Endothelial cell (in vitro differentiated cells): ENCODE data around the gene GNG4. TPM values are rescaled to one million over a fixed set of nuclear protein-coding genes. Genes with fewer than 3 reads are reported as not detected.

Source experiments
- DNase-seq: peaks from one replicate; pipeline ENCODE4 v3.0.0; 2021; ENCODE audit warnings: low spot score
- H3K27ac Mint-ChIP-seq: one replicate; pipeline ENCODE4 v1.8.0; 2021; ENCODE audit warnings: mixed read lengths, inconsistent platforms; ENCODE audit not compliant: unreplicated experiment
- H3K27me3 Mint-ChIP-seq: one replicate; pipeline ENCODE4 v1.8.0; 2021; ENCODE audit warnings: mild to moderate bottlenecking, moderate library complexity, mixed read lengths, inconsistent platforms; ENCODE audit not compliant: unreplicated experiment
- H3K36me3 Mint-ChIP-seq: one replicate; pipeline ENCODE4 v1.8.0; 2021; ENCODE audit warnings: mild to moderate bottlenecking, low read depth, mixed read lengths, inconsistent platforms; ENCODE audit not compliant: unreplicated experiment
- H3K4me1 Mint-ChIP-seq: one replicate; pipeline ENCODE4 v1.8.0; 2021; ENCODE audit warnings: mild to moderate bottlenecking, mixed read lengths, inconsistent platforms; ENCODE audit not compliant: unreplicated experiment
- H3K4me3 Mint-ChIP-seq: one replicate; pipeline ENCODE4 v1.8.0; 2021; ENCODE audit warnings: mild to moderate bottlenecking, mixed read lengths, inconsistent platforms; ENCODE audit not compliant: unreplicated experiment
- H3K9me3 Mint-ChIP-seq: one replicate; pipeline ENCODE4 v1.8.0; 2021; ENCODE audit warnings: mixed read lengths, inconsistent platforms; ENCODE audit not compliant: unreplicated experiment
- CTCF ChIP-seq: fragments of 200-600 bp; sonication (generic); IDR thresholded peaks from one replicate; pipeline ENCODE4 v1.5.0; 2021; ENCODE audit warnings: antibody characterized with exemption; ENCODE audit not compliant: unreplicated experiment
- total RNA-seq: library from RNA; stranded (reverse); fragmentation: NEBNext Ultra II Directional; extraction: Animal tissue kit (Norgen Biotek cat#: 25700); gene quantifications from one replicate; pipeline ENCODE4 v1.2.1, GENCODE V29; 2021; ENCODE audit not compliant: unreplicated experiment

Gene GNG4
- total RNA-seq, 1 donor from 2014 or later, result 1.8 TPM

- Mint-ChIP-seq H3K9me3 (no peaks in the 10 kb centered on the region), H3K4me3 (no peak overlapping the region), H3K4me1 (peaks cover 4% of the 10 kb centered on the region), H3K27ac (no peak overlapping the region), H3K36me3 (no peaks in the 10 kb centered on the region), H3K27me3 (no peaks in the 10 kb centered on the region)
- TF ChIP-seq CTCF, result no peak
- no peak for DNase-seq
Measured at GRCh38 chr1:235562589-235562988, 87.0 kb downstream of the GNG4 start.

- Mint-ChIP-seq H3K4me3 (no peak overlapping the region), H3K36me3 (no peaks in the 10 kb centered on the region), H3K9me3 (no peaks in the 10 kb centered on the region), H3K27ac (no peak overlapping the region), H3K4me1 (no peaks in the 10 kb centered on the region), H3K27me3 (no peaks in the 10 kb centered on the region)
- DNase-seq, result no peak
- no peak for TF ChIP-seq CTCF
Measured at GRCh38 chr1:235558621-235559169, 90.9 kb downstream of the GNG4 start.

- no peaks in the 10 kb centered on the region for H3K9me3 Mint-ChIP-seq
- peak; percentile 28 for TF ChIP-seq CTCF
- H3K4me1 Mint-ChIP-seq, result no peaks in the 10 kb centered on the region
- H3K36me3 Mint-ChIP-seq, result no peaks in the 10 kb centered on the region
- no peak overlapping the region for H3K4me3 Mint-ChIP-seq
- no peaks in the 10 kb centered on the region for H3K27me3 Mint-ChIP-seq
- no peak overlapping the region for H3K27ac Mint-ChIP-seq
- DNase-seq, result peak; percentile 33
Measured at GRCh38 chr1:235557495-235557894, 92.1 kb downstream of the GNG4 start.

GRCh38 chr1:235556807-235557206 lies 92.8 kb downstream of the GNG4 start:
- H3K9me3 Mint-ChIP-seq, result no peaks in the 10 kb centered on the region
- no peaks in the 10 kb centered on the region for H3K4me1 Mint-ChIP-seq
- DNase-seq, result no peak
- no peaks in the 10 kb centered on the region for H3K36me3 Mint-ChIP-seq
- no peaks in the 10 kb centered on the region for H3K27me3 Mint-ChIP-seq
- TF ChIP-seq CTCF, result no peak
- no peak overlapping the region for H3K27ac Mint-ChIP-seq
- H3K4me3 Mint-ChIP-seq, result no peak overlapping the region

GRCh38 chr1:235553112-235553551 lies 96.5 kb downstream of the GNG4 start:
- peaks cover 3% of the 10 kb centered on the region for H3K4me1 Mint-ChIP-seq
- H3K27ac Mint-ChIP-seq, result no peak overlapping the region
- H3K9me3 Mint-ChIP-seq, result no peaks in the 10 kb centered on the region
- H3K27me3 Mint-ChIP-seq, result peaks cover 3% of the 10 kb centered on the region
- no peak for TF ChIP-seq CTCF
- DNase-seq, result no peak
- no peaks in the 10 kb centered on the region for H3K36me3 Mint-ChIP-seq
- no peak overlapping the region for H3K4me3 Mint-ChIP-seq
